GM20000 (cell line): ENCODE results near the gene CHP1.
"Not testable (repeated sequence)": the region's sequence is repeated elsewhere in the genome, so short reads cannot be mapped to it uniquely, and the experiment has no call there.

ENCODE experiments used
- DNase-seq: peaks from one replicate; pipeline ENCODE4 v3.0.0; 2012; ENCODE audit warnings: low spot score
- CTCF ChIP-seq: IDR thresholded peaks from 2 replicates; pipeline ENCODE4 v1.5.1; 2012; ENCODE audit warnings: mild to moderate bottlenecking, control low read depth; ENCODE audit errors: extremely low read depth, missing control alignments

Gene CHP1

GRCh38 chr15:41307679-41308078 is 76.6 kb downstream of the CHP1 start:
- TF ChIP-seq CTCF: no peak
- no peak for DNase-seq

DNA sequence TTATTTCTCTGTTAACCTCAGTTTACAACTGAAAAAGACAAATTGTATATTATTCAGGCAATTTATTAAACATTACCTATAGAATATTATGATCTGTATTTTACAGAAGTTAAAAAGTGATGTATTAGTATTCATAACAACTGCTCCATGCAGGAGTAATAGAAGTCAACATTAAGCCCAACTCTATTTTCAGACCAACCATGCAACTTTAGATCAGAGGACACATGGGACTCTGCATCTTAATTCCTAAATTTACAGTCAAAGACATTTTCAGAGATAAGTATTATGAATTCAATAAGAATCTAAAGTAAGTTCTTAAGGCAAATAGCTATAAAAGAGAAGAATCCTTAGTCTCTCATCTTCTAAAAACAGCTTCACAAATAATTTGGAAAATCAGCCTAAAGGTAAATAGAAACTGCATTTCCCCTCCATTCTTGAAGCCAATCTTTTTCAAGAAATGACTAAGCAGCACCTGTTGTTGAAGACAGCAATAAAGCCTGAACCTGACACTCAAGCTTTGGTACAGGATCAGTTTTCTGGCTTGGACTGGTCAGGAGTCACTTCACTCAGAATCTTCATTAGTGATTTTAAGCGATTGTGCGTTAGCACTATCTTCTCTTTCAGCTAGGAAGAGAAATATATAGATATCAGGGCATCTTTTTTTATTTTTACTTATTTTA is 78.3 kb downstream of the CHP1 start:
- peak; percentile 32 for DNase-seq

GRCh38 chr15:41320805-41321330 is 89.8 kb downstream of the CHP1 start:
- DNase-seq: not testable (repeated sequence)

More for the DNA sequence above, 78.3 kb downstream of the CHP1 start:
- no peak for TF ChIP-seq CTCF

DNA sequence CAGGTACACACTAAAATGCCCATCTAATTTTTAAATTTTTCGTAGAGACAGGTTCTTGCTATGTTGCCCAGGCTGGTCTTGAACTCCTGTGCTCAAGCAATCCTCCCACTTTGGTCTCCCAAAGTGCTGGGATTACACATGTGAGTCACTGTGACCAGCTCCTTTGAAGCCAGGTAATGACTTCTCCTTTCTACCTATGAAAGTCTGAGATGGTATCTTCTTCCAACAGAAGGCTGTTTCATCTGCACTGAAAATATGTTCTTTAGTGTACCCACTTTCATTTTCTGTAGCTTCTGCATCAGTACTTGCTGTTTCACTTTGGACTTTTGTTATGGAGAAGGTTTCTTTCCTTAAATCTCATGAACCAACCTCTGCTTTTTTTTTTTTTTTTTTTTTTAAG is 92.5 kb downstream of the CHP1 start:
- peak; percentile 40 for DNase-seq
- TF ChIP-seq CTCF: no peak

- no peak for TF ChIP-seq CTCF
- DNase-seq: no peak
These were observed 100.2 kb downstream of the CHP1 start for GRCh38 chr15:41331281-41331680.
